Skeletal muscle cell (primary cell): ENCODE results near the gene TMEM255A.
A peak's percentile ranks its signal among the peaks of the same experiment; 100 is the strongest.

Source experiments
- DNase-seq: peaks from one replicate; pipeline ENCODE4 v3.0.0-alpha.2; 2010; ENCODE audit warnings: low read depth
- H3K4me3 ChIP-seq: 2 replicates; pipeline ENCODE4 v1.5.1; 2011; ENCODE audit warnings: low read depth, mild to moderate bottlenecking, control low read depth, low read length, moderate library complexity

TMEM255A gene

DNA sequence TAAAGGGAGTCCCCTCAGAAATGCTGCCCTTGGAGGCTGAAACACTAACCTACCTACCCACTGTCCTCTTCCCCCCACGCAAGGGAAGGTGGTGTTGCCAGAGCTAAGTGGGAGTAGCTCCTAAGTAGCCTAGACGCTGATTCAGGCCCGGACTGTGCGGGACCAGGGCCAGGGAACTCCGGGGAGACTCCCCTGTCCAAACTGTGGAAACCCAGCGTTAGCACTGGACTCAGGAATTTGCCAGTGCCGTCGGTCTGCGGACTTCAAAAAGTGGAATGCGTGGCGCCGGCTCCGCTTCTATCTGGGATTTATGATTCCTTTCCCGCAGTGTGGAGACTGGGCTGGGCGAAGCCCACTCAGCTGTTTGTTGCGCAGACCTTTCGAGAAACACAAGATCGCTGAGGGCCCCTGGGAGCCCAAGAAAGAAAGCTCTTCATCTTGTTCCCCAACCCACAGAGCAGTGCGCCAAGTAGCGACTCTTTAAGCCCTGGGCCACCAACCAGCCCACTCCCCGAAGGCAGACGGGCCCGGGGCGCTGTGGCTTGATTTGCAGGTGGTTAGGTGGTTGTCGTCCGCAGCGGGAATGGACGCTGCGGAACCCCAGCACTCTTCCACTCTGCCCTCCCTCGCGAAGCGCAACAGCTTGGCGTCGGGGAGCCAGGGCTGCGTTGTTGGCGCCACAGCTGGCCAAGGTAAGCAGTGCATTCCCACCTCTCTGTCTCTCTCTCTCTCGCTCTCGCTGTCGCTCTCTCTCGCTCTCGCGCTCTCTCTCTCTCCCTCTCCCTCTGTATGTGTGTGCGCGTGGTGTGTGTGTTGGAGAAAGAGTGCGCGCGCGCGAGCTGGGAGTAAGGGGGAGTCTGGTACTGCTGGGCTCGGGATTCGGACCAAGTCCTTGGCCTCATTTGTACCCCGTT lies 2.0 kb downstream of the TMEM255A start:
- peak overlapping the region; percentile 33 for H3K4me3 ChIP-seq
- DNase-seq, result peak; percentile 22

DNA sequence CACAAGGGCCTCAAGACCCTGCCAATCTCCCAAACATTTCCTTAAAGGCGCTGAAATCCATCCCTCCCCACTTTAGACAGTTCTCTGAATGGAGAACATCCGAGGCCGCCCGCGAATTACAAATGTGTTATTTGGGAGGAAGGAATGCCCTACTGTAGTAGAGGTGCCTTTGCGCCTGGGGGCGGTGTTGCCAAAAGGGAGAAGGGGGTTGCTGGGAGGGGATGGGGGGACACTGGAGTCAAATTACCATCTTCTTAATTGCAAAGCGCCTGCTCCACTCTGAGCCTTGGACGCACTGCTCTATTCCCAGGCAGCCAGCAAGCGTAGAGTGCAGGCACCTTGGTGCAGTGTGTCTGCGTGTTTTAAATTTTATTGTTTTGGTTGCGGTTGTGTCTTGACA lies 2.7 kb downstream of the TMEM255A start:
- no peak overlapping the region for H3K4me3 ChIP-seq
- no peak for DNase-seq

- no peak for DNase-seq
Observed at GRCh38 chrX:120306630-120307029, 4.6 kb downstream of the TMEM255A start.

DNA sequence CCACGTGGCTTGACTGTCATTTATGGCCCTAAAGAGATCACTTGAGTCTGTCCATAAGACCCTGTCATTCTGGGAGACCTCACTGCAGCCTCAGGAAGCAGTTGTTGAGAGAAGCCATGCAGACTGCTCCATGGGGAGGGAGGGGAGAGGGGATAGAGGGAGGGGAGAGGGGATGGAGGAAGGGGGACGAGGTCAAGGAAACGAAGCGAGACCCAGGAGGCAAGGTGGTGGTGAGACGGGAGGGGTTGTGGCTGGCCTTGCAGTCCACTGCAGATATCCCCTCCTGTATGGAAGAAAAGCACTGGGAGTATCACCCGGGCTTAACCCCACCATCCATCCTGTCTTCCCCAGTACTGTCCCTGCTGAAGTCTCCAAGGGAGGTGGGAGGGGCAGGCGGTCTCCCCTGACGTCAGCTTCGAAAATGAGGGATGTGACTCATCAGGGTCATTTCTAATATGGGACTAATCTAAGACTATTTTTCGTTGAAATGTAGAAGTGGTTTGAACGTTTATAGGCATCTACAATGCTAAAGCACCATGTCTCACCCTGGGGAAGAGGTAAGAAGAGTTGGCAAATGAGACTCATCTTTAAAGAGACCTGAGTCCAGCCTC lies 5.6 kb downstream of the TMEM255A start:
- no peak overlapping the region for H3K4me3 ChIP-seq
- DNase-seq, result no peak

More at GRCh38 chrX:120306630-120307029, 4.6 kb downstream of the TMEM255A start:
- no peak overlapping the region for H3K4me3 ChIP-seq

DNA sequence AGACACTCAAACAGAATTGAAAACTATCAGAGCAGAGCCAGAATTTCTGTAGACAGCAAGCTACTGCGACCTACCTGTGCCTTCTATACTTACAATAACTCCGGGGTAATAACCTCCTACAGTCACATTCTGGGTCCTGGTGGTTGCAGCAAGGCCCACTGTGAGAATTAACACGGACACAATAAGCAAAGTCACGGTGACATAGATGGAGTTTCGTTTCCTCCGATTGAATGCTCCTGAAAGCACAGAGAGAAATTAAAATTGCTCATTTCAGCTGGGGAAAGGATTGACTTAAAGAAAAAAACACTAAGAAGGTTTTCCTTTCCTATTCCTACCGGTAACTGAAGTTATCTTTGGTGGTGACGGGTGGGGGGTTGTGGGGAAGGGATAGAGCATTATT lies 7.0 kb downstream of the TMEM255A start:
- no peak overlapping the region for H3K4me3 ChIP-seq
- no peak for DNase-seq

DNA sequence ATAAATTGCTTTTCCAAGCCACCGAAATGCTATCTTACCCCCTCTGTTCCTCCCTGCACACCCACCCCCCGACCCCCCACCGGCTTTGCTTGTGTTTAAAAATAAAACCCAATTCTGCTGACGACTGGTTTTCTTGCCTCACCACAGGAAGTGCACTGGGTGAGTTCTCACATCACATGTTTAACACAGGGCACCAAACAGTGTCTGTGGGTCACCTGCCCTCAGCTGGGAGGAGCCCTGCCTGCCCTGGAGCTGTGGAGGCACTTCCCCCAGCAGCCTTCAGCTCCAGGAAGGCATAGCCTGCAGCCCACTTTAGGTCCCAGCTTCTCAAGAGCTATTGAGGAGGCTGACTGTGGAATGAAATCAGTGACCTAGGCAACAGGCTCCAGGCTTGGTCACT lies 8.8 kb downstream of the TMEM255A start:
- no peak overlapping the region for H3K4me3 ChIP-seq

DNA sequence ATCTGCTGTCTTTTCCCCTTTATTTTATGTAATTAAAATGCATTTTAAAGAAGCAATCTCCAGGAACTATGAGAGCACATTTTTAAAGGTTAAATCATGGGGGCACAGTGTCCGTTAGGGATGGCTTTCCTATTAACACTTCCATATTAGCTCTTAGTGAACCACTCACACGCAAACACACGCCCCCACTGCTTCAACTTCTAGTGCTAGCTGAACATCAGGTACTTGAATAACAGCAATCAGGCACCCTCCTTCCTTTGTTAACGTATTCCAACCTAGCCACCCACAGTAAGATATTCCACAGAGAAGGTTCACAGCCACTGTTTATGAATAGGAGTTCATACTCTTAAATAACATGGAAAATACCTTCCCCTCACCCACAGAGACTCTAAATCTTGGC lies 9.3 kb downstream of the TMEM255A start:
- no peak overlapping the region for H3K4me3 ChIP-seq
- DNase-seq, result no peak

More for the DNA sequence above, 8.8 kb downstream of the TMEM255A start:
- DNase-seq, result no peak

- no peak overlapping the region for H3K4me3 ChIP-seq
- DNase-seq, result no peak
Observed at GRCh38 chrX:120301497-120301896, 9.8 kb downstream of the TMEM255A start.

- no peak overlapping the region for H3K4me3 ChIP-seq
- no peak for DNase-seq
Observed at GRCh38 chrX:120299928-120300327, 11.3 kb downstream of the TMEM255A start.

- no peak overlapping the region for H3K4me3 ChIP-seq
- no peak for DNase-seq
Observed at GRCh38 chrX:120297923-120298322, 13.3 kb downstream of the TMEM255A start.

DNA sequence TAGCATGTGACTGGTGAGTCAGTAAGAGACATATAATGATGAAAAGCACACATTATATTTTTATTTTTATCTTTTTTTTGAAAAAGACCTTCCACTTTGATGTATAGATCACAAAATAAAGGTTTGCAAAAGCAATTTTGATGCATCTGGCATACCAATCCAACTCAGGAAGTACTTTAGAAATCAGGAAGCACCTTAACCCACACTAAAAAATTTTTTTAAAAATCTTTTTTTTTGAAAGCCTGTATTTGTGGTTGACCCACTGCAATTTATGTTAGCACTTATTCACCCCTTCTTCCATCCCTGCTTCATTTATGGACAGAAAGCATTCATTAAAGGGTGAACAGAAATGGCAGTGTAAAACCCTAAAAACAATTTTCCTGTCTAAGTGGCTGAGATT lies 16.6 kb downstream of the TMEM255A start:
- no peak overlapping the region for H3K4me3 ChIP-seq

DNA sequence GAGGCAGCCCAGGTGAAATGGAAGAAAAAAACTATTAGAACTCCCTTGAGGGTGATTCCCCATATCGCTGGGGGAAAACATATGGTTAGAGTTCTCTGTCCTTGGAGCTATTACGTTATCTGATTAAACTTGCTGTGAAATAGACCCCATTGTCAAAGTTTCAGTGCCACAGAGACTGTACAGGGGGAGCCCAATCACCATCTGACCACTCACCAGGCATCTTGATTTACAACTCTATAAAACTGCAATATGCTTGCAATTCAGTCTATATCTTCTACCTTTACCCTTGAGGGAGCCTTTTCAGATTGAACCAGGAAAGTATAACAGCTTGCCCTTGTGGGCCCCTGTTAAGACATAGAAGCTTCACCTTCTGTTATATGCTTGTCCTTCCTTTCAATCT lies 18.2 kb downstream of the TMEM255A start:
- no peak for DNase-seq
- H3K4me3 ChIP-seq, result no peak overlapping the region

More for the DNA sequence above, 16.6 kb downstream of the TMEM255A start:
- DNase-seq, result no peak

- no peak for DNase-seq
Observed at GRCh38 chrX:120291211-120291610, 20.1 kb downstream of the TMEM255A start.

GRCh38 chrX:120290107-120290506 lies 21.2 kb downstream of the TMEM255A start:
- DNase-seq, result no peak
- no peak overlapping the region for H3K4me3 ChIP-seq

More at GRCh38 chrX:120291211-120291610, 20.1 kb downstream of the TMEM255A start:
- H3K4me3 ChIP-seq, result no peak overlapping the region

GRCh38 chrX:120287513-120288112 lies 23.6 kb downstream of the TMEM255A start:
- DNase-seq, result no peak
- H3K4me3 ChIP-seq, result no peak overlapping the region

GRCh38 chrX:120286733-120287512 lies 24.3 kb downstream of the TMEM255A start:
- DNase-seq, result no peak

DNA sequence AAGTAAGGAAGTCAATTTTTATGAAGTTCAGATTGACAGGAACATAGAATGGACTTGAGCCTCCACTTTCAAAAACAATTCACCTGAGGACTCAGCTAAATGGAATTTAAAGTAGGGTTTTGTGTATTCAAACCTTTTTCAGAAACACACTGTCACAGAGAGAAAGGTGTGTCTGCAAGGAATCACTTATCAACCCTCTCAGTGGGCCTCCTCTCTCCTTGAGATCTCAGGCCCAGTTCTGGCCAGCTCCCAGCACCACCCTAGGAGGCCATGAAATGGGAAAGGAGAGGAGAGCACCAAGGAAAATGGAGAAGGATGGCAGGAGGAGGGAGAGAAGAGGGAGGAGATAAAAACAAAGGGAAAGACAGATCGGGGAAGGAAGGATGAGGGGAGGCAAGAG lies 28.6 kb downstream of the TMEM255A start:
- no peak for DNase-seq

More at GRCh38 chrX:120286733-120287512, 24.3 kb downstream of the TMEM255A start:
- no peak overlapping the region for H3K4me3 ChIP-seq

GRCh38 chrX:120281761-120282160 lies 29.5 kb downstream of the TMEM255A start:
- H3K4me3 ChIP-seq, result no peak overlapping the region
- DNase-seq, result no peak

More for the DNA sequence above, 28.6 kb downstream of the TMEM255A start:
- no peak overlapping the region for H3K4me3 ChIP-seq

DNA sequence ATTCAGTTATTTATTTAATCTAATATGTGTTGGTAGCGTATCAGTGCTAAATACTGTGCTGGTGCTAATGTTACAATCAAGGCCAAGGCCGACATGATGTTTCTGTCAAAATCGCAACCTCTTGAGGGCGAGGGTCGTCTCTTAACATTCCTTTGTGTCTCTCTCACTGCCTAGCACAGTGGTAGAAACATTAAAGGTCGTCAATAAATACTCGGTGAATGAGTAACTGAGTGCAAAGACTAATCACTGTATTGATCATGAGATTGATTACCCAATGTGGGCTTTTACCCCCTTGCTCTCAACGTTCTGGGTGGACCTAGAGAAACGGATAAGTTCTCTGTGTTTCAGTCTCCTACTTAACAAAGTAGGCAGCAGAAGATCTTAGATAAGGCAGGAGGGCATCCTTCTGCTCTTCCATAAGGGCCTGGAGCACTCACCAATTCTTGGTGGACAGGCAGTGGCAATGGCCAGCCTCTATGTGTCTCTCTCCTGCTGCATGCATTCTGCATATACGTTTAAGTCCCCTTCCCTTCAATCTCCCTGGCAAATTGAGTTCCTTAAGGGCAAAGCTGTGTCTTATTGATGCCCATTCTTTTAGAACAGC lies 30.1 kb downstream of the TMEM255A start:
- no peak for DNase-seq
- no peak overlapping the region for H3K4me3 ChIP-seq
